ENCODE data around the gene NPTX1.

The NPTX1 gene

DNA sequence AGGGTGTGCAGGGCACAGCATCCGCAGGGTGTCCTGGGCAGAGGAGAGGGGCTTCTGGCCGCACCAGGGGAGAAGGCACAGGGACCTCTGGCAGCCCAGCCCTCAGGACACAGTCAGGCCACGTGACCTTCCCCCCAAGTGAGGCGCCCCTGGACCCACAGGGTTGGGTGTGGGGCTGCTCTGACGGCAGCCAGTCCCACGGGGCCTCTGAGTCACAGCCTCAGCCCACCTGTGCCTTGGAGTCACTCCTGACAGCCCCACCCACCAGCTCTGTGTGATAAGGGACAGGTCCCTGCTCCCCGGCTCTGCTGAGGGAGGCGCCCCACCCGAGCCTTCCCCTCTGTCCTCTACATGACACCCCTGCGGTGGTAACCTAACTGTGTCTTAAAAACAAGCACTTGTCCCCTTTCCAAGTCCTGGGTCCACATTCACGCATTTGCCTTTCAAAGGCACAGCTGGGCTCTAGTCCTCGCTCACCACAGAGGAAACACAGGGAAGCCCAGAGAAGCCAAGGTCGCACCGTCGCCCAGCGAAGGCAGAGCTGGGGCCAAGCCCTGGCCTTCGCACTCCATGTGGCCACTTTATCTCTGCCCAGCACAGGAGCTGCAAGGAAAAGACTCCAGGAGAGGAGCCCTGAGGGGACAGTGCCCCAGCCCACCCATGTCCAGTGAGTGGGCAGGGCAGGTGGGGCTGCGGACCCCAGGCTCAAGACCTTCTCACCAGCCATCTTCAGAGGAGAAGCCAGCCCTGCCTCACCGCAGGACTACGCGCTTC, 5.1 kb upstream of the NPTX1 start:
- TF ChIP-seq, protein P1, sequence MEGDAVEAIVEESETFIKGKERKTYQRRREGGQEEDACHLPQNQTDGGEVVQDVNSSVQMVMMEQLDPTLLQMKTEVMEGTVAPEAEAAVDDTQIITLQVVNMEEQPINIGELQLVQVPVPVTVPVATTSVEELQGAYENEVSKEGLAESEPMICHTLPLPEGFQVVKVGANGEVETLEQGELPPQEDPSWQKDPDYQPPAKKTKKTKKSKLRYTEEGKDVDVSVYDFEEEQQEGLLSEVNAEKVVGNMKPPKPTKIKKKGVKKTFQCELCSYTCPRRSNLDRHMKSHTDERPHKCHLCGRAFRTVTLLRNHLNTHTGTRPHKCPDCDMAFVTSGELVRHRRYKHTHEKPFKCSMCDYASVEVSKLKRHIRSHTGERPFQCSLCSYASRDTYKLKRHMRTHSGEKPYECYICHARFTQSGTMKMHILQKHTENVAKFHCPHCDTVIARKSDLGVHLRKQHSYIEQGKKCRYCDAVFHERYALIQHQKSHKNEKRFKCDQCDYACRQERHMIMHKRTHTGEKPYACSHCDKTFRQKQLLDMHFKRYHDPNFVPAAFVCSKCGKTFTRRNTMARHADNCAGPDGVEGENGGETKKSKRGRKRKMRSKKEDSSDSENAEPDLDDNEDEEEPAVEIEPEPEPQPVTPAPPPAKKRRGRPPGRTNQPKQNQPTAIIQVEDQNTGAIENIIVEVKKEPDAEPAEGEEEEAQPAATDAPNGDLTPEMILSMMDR (IDR thresholded peaks at IDR 0.05; ENCODE audit: low read depth, low read length, missing control alignments) = no peak
- H3K36me3 ChIP-seq (replicated peaks) = no peaks in the 10 kb centered on the region
- no peak for DNase-seq
- no peak overlapping the region for H3K27ac ChIP-seq
- peaks cover 3% of the 10 kb centered on the region for H3K27me3 ChIP-seq (replicated peaks)
- no peak overlapping the region for H3K4me3 ChIP-seq (ENCODE audit: low read depth, low read length)
- in situ Hi-C loops (cut with HindIII; ENCODE audit: low pct_ligation_motif_present, low sequenced_read_pairs) = no loop called here

GRCh38 chr17:80480248-80480647, 3.8 kb upstream of the NPTX1 start:
- in situ Hi-C loops (cut with HindIII; ENCODE audit: low pct_ligation_motif_present, low sequenced_read_pairs) = no loop called here
- no peak for DNase-seq
- Histone ChIP-seq H3K27me3 (replicated peaks) (peaks cover 3% of the 10 kb centered on the region), H3K4me3 (ENCODE audit: low read depth, low read length) (no peak overlapping the region), H3K27ac (no peak overlapping the region), H3K36me3 (replicated peaks) (no peaks in the 10 kb centered on the region)
- TF ChIP-seq, protein P1 (IDR thresholded peaks at IDR 0.05; ENCODE audit: low read depth, low read length, missing control alignments) = no peak

DNA sequence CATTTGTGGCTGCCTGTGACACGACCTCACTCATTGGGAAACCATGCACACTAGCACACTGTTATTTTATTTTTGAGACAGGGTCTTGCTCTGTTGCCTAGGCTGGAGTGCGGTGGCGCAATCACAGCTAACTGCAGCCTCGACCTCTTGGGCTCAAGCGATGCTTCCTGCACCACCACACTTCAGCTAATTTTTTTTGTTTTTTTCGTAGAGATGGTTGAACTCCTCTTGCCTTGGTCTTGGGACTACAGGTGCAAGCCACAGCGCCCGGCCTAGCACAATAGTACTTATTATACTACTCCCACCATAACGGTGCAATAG, 2.8 kb upstream of the NPTX1 start:
- TF ChIP-seq, protein P1 (IDR thresholded peaks at IDR 0.05; ENCODE audit: low read depth, low read length, missing control alignments) = no peak
- DNase-seq = no peak
- Histone ChIP-seq H3K27me3 (replicated peaks) (peaks cover 3% of the 10 kb centered on the region), H3K4me3 (ENCODE audit: low read depth, low read length) (no peak overlapping the region), H3K27ac (no peak overlapping the region), H3K36me3 (replicated peaks) (no peaks in the 10 kb centered on the region)
- in situ Hi-C loops (cut with HindIII; ENCODE audit: low pct_ligation_motif_present, low sequenced_read_pairs) = no loop called here

DNA sequence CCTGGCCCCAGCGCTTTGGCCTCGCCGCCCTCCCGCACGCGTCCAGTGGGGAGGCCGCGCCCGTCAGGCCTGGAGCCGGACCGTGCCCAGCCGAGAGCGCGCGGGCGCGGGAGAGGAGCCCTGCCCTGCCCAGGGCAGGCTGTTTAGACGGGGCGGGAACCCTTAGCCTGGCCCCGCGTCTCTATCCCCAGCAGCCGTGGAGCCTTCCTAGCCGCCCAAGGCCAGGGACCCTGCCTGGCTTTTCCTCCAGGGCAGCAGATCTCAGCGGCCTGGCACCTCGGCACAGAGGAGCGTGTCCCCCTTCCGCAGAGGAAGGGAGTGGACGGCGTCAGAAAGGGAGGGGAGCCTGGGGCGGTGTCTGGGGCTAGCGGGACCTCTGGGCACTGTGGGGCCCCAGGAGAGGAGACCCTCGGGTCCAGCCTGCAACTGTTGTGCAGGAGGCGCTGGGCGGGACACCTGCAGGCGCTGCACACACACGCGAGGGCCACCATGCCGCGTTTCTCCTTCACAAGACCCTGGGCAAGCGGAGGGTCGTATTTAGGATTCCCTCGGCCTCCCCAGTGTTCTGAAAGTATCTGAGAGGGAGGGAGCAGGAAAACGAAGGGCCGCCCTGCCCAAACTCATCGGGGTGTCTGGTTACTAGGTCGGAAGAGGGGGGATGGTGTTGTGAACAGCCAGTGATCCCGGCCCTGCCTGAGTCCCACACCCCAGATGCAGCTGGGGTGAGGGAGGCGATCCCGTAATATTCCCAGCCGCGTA, 2.3 kb upstream of the NPTX1 start:
- no peak overlapping the region for H3K27ac ChIP-seq
- in situ Hi-C loops (cut with HindIII; ENCODE audit: low pct_ligation_motif_present, low sequenced_read_pairs) = no loop called here
- H3K4me3 ChIP-seq (ENCODE audit: low read depth, low read length) = peak overlapping the region; percentile 35
- H3K36me3 ChIP-seq (replicated peaks) = no peaks in the 10 kb centered on the region
- TF ChIP-seq, protein P1 (IDR thresholded peaks at IDR 0.05; ENCODE audit: low read depth, low read length, missing control alignments) = no peak
- no peak for DNase-seq
- peaks cover 3% of the 10 kb centered on the region for H3K27me3 ChIP-seq (replicated peaks)

GRCh38 chr17:80477647-80478478, 1.5 kb upstream of the NPTX1 start:
- DNase-seq = peak; percentile 48
- H3K36me3 ChIP-seq (replicated peaks) = no peaks in the 10 kb centered on the region
- no peak overlapping the region for H3K27ac ChIP-seq
- in situ Hi-C loops (cut with HindIII; ENCODE audit: low pct_ligation_motif_present, low sequenced_read_pairs) = no loop called here
- TF ChIP-seq, protein P1 (IDR thresholded peaks at IDR 0.05; ENCODE audit: low read depth, low read length, missing control alignments) = peak; percentile 77
- H3K4me3 ChIP-seq (ENCODE audit: low read depth, low read length) = peak overlapping the region; percentile 35
- peaks cover 3% of the 10 kb centered on the region for H3K27me3 ChIP-seq (replicated peaks)

Measured in brain microvascular endothelial cell (primary cell).